COLO668 (cell line): ENCODE measurements around the gene SHMT1.
A peak's percentile ranks its signal among the peaks of the same experiment; 100 is the strongest.
"Not testable (repeated sequence)": the region's sequence is repeated elsewhere in the genome, so short reads cannot be mapped to it uniquely, and the experiment has no call there.

Experiments
- DNase-seq: peaks from one replicate; lab custom pipeline; 2025; ENCODE audit not compliant: unreplicated experiment; lab: John Stamatoyannopoulos, UW

SHMT1 gene

DNA sequence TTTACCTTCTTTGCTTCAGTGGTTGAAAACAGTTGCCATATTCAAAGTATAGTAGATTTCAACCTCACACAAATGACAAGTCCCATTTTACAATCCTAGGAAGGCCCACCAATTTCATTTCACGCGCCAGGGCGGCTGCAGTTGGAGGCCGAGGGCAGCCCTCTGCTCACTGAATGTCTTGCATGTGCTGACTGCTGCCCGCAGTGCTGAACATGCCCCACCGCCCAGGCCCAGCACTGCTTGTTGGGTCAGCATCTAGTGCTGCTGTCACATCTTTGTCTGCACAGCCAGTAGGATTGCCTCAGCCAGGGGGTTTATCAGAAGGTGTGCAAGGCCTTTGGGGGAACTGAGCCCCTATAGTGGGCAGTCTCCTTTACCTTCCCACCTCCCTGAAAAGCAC, 36.8 kb downstream of the SHMT1 start:
- no peak for DNase-seq

GRCh38 chr17:18326039-18326438, 37.3 kb downstream of the SHMT1 start:
- no peak for DNase-seq

DNA sequence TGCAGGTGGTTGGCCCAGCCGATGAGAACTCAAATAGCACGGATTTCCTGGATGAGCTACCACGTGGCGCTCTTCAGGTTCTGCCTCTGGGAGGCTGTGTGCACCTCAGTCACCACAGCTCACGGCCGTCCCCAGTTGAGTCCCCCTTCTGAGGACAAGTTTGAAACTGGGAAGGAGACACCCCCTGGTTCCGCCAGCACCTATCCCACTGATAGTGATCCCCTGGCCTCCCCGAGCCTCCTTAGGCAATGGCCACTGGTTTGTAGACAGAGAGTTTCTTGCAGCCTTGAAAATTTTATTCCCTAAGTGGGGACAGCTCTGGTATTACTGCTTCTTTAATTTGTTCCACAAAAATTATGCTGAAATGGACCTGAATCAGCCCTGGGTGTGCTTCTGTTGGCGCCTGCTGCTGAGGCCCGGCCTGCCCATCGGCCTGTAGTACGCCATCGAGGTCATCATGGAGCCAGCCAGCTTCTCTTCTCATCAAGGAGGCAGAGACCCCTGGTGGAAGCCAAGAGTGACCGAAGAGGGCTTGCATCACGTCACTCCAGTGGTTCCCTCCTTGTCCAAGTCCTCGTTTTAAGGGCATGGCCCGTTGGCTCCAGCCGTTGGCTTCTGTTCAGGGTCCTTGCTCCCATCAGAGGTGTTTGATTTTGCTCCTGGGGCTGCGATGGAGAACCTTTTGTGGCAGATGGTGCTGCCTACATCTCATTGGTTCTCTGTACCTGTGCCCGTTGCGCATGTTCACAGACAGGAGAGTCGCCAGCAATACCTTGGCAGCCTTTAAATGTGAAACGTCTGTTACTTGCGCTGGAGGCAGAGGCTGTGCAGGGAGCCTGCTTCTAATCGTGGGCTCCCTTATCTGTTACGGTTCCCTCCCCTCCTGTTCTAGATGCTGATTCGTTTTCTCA, 39.0 kb downstream of the SHMT1 start:
- no peak for DNase-seq

- DNase-seq, result no peak
Measured at GRCh38 chr17:18323507-18324139, 39.7 kb downstream of the SHMT1 start.

GRCh38 chr17:18323007-18323406, 40.3 kb downstream of the SHMT1 start:
- no peak for DNase-seq

DNA sequence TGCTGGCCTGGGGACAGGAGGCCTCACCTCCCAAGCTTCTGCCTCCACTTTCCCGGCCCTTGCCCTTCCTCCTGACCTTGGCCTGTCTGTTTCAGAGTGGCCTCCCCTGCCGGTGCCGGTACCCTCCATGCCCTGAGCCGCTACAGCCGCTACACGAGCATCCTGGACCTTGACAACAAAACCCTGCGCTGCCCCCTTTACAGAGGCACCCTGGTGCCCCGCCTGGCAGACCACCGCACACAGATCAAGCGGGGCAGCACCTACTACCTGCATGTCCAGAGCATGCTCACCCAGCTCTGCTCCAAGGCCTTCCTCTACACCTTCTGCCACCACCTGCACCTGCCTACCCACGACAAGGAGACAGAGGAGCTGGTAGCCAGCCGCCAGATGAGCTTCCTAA, 40.8 kb downstream of the SHMT1 start:
- DNase-seq, result no peak

DNA sequence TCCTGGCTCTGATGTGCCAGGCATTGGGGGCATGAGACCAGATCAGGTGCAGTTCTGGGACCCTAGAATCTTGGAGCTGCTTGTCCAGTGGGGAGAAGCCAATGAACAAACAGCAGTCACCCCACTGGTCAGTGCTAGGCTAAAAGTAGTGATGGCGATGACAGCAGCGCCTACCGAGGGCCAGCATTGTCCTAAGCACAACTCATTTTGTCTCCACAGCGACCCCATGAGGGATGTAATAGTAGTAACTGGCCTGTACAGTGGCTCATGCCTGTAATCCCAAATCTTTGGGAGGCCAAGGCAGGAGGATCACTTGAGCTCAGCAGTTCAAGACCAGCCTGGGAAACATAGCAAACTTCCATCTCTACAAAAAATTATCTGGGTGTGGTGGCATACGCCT, 42.0 kb downstream of the SHMT1 start:
- no peak for DNase-seq

DNA sequence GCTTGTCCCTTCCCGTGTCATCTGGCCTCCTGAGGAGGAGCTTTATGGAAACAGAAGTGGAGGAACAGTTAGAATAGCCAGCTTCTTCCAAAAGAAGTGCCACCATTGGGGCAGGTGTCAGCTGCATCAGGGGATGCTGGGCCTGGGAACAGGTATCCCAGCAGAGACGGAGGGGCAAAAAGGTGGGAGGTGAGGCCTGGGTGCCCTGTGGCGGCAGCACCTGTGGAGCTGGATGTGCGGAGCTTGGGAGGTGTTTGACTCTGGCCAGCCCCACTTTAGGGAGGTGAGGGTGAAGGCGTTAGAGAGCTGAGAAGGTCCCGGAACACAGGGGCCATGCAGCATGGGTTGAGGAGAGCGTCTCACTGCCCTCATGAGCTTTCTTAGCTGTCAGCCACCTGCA, 43.0 kb downstream of the SHMT1 start:
- DNase-seq, result no peak

DNA sequence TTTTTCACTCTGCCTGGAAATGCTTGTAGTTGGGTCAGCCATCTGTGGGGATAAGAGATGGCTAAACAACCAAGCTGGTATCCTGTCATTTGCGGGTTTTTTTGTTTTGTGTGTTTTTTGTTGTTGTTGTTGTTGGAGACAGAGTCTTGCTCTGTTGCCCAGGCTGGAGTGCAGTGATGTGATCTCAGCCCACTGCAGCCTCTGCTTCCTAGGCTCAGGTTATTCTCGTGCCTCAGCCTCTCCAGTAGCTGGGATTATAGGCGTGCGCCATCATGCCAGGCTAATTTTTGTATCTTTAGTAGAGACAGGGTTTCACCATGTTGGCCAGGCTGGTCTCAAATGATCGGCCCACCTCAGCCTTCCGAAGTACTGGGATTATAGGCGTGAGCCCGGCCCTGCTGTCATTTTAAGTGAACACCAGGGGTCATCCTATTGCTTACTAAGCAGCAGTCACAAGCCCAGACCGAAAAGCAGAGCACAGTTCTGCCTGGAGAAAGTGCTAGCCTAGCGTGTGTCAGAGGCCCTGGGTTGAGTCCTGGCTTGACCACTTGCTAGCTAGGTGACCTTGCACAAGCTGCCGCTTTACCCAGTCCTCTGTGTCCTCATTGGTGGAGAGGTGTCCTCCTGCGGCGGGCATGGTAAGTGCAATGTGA, 43.6 kb downstream of the SHMT1 start:
- DNase-seq, result peak; percentile 11

- no peak for DNase-seq
Measured at GRCh38 chr17:18318771-18319450, 44.4 kb downstream of the SHMT1 start.

GRCh38 chr17:18318117-18318516, 45.2 kb downstream of the SHMT1 start:
- DNase-seq, result no peak

DNA sequence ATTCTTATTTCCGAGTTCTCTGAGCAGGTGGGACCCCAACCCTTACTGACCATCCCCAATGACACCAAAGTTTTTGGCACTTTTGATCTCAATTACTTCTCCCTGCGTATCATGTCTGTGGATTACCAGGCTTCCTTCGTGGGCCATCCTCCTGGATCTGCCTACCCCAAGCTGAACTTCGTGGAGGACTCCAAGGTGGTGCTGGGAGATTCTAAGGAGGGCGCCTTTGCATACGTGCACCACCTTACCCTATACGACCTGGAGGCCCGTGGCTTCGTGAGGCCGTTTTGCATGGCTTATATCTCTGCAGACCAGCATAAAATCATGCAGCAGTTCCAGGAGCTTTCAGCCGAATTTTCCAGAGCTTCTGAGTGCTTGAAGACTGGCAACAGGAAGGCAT, 47.4 kb downstream of the SHMT1 start:
- DNase-seq, result no peak

GRCh38 chr17:18315562-18315922, 47.8 kb downstream of the SHMT1 start:
- no peak for DNase-seq

GRCh38 chr17:18314731-18315561, 48.4 kb downstream of the SHMT1 start, which contains the start of the genes SMCR8 and TOP3A:
TSS of gene SMCR8 (plus strand) at chr17:18315293. CDS start at chr17:18315790, 497 bp downstream.
TSS of gene TOP3A (minus strand) at chr17:18314994. CDS start at chr17:18314778, 216 bp downstream.
- peak; percentile 92 for DNase-seq

- DNase-seq, result peak; percentile 6
Measured at GRCh38 chr17:18314059-18314730, 49.2 kb downstream of the SHMT1 start.

GRCh38 chr17:18309202-18309601, 54.1 kb downstream of the SHMT1 start:
- DNase-seq, result no peak

GRCh38 chr17:18303206-18303605, 60.1 kb downstream of the SHMT1 start:
- DNase-seq, result not testable (repeated sequence)

DNA sequence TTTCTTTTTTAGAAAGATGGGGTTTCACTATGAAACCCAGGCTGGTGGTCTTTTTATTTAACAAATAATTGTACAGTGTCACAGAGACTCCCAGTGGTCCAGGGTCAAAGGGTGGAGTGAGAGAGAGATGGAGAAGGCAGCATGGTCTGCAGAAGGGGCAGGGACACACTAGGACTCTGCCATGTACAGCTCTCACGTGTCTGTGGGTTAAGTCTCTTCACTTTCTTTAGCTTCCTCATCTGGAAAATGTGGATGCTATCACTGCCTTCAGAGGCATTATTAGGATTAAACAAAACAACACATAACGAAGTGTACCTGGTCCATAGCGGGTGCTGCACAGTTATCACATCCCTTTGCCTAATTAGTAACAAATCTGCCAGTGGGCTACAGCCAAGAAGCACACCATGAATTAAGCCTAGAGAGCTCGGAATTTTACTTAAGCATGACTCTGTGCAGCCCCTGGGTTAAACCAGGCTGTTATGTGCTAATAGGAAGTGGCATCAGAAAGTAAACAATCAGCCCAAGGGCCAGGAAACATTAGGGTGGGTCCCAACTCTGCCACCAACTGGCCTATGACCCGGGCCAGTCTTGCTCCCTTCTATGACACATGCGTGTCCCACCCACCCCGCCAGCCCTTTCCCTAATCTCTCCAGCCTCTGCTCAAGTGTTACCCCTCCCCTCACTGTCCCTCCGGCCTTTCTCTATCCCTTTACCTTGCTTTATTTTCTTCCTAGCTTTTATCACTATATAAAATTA, 62.4 kb downstream of the SHMT1 start:
- DNase-seq, result no peak

DNA sequence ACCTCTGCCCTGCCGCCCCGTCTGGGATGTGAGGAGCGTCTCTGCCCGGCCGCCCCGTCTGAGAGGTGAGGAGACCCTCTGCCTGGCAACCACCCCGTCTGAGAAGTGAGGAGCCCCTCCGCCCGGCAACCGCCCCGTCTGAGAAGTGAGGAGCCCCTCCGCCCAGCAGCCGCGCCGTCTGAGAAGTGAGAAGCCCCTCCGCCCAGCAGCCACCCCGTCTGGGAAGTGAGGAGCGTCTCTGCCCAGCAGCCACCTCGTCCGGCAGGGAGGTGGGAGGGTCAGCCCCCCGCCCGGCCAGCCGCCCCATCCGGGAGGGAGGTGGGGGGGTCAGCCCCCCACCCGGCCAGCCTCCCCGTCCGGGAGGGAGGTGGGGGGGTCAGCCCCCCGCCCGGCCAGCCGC, 65.3 kb downstream of the SHMT1 start:
- DNase-seq, result not testable (repeated sequence)
